ENCODE data around the gene CPA1. TPM values are rescaled to one million over a fixed set of nuclear protein-coding genes. Genes with fewer than 3 reads are reported as not detected.

CPA1 gene
- total and polyA plus RNA-seq, 2 of the 4 experiments (the other 2 are of a cell fraction) = not detected

- H3K4ac ChIP-seq (ENCODE audit: low read depth, low read length) = no peak overlapping the region
- no peaks in the 10 kb centered on the region for H3K36me3 ChIP-seq (ENCODE audit: control insufficient read depth, insufficient read depth, low read length)
- H4K20me1 ChIP-seq (ENCODE audit: insufficient read depth, low read length) = no peaks in the 10 kb centered on the region
- WGBS, 2 experiments (ENCODE audit: extremely low coverage in 2 of 2, insufficient read length in 1 of 2) = no CpG with 5 or more reads among the region's 5 CpGs
- no peak overlapping the region for H3K4me2 ChIP-seq (ENCODE audit: low read depth, low read length)
- H2AK9ac ChIP-seq (replicated peaks; ENCODE audit: low read depth, low read length, poor library complexity) = no peak overlapping the region
- BruUV-seq (replicated peaks) = no TSS peak
- no peaks in the 10 kb centered on the region for H3K9me1 ChIP-seq (ENCODE audit: insufficient read depth, low read length)
- dilution Hi-C loops (cut with HindIII; ENCODE audit: low sequenced_read_pairs, unreplicated experiment) = no loop called here
- H3K79me1 ChIP-seq (ENCODE audit: low read depth in 1 of 2, low read length in 2 of 2) = no peaks in the 10 kb centered on the region
- H3K56ac ChIP-seq (ENCODE audit: extremely low read depth, insufficient read depth, low read length) = no peak overlapping the region
- intact Hi-C loops (cut with micrococcal nuclease) = no loop called here
- H2AK5ac ChIP-seq (ENCODE audit: low read depth, low read length) = no peak overlapping the region
- H3K27ac ChIP-seq (ENCODE audit: insufficient read depth, low read length) = no peak overlapping the region
- no peak overlapping the region for H4K91ac ChIP-seq (ENCODE audit: insufficient read depth, low read depth, low read length)
- no peaks in the 10 kb centered on the region; the same call in 1 of the 2 replicates for H3K4me1 ChIP-seq (ENCODE audit: control insufficient read depth, insufficient read depth, low read length)
- H2BK15ac ChIP-seq (ENCODE audit: low read depth, low read length) = no peak overlapping the region
- H2BK5ac ChIP-seq (ENCODE audit: low read depth, low read length, poor library complexity, severe bottlenecking) = no peak overlapping the region
- H3K14ac ChIP-seq (replicated peaks; ENCODE audit: low read depth, low read length) = no peak overlapping the region
- DNase-seq = no peak
- no peak for ATAC-seq (ENCODE audit: low read depth)
- H3K9me3 ChIP-seq (ENCODE audit: control insufficient read depth, insufficient read depth, low read length) = no peaks in the 10 kb centered on the region
- no peak overlapping the region for H3K18ac ChIP-seq (ENCODE audit: low read depth, low read length)
- H2AFZ ChIP-seq (replicated peaks; ENCODE audit: low read length, poor library complexity) = no peak overlapping the region
- no peak overlapping the region for H3K4me3 ChIP-seq (ENCODE audit: insufficient read depth, low read depth, low read length)
- TF ChIP-seq CHD1 (IDR thresholded peaks at IDR 0.05; ENCODE audit: low read depth, low read length) (no peak), MAFK (IDR thresholded peaks at IDR 0.05; ENCODE audit: low read depth, low read length) (no peak), POLR2A (IDR thresholded peaks at IDR 0.05; ENCODE audit: low read depth, low read length) (no peak), USF2 (IDR thresholded peaks at IDR 0.05; ENCODE audit: low read depth, low read length) (no peak), NFE2L2 (IDR thresholded peaks at IDR 0.05; ENCODE audit: low read depth, low read length) (no peak), MXI1 (IDR thresholded peaks at IDR 0.05; ENCODE audit: borderline replicate concordance, low read depth, low read length) (no peak), SMC3 (IDR thresholded peaks at IDR 0.05; ENCODE audit: low read depth, low read length) (no peak), MAZ (IDR thresholded peaks at IDR 0.05; ENCODE audit: borderline replicate concordance, low read depth, low read length) (no peak)
- H2BK20ac ChIP-seq (ENCODE audit: low read depth, low read length) = no peak overlapping the region
- POLR2A ChIA-PET (ENCODE audit: unreplicated experiment) = no interaction called here
- no peaks in the 10 kb centered on the region for H3K27me3 ChIP-seq (ENCODE audit: control insufficient read depth, insufficient read depth, low read length)
- H4K8ac ChIP-seq (ENCODE audit: low read depth in 2 of 2, low read length in 2 of 2) = no peak overlapping the region
- CTCF ChIA-PET = no interaction called here
- no peak overlapping the region for H3K9ac ChIP-seq (ENCODE audit: low read depth, low read length)
- H3K23ac ChIP-seq (ENCODE audit: low read depth, low read length) = no peak overlapping the region
- in situ Hi-C loops (cut with MboI; ENCODE audit: low sequenced_read_pairs) = no loop called here
- no peak overlapping the region for H2BK120ac ChIP-seq (ENCODE audit: low read depth, low read length)
- no peak overlapping the region for H4K5ac ChIP-seq (ENCODE audit: low read depth, low read length)
Observed at GRCh38 chr7:130345725-130346124, 34.6 kb upstream of the CPA1 start.

All from IMR-90 (cell line).